A549 treated with dexamethasone at 1 μM for 4 hours (cell line): ENCODE measurements around the gene P2RY2. TPM values are rescaled to one million over a fixed set of nuclear protein-coding genes. Genes with fewer than 3 reads are reported as not detected.

Source experiments
- total RNA-seq: library from RNA; stranded (reverse); fragments of 200-300 nt; extraction: Qiagen RNA extraction; gene quantifications from 5 replicates; pipeline ENCODE4 v1.2.3, GENCODE V29; 2022

Gene P2RY2
- 7.7 to 14.2 TPM (median 11.5 TPM) in 5 replicates for total RNA-seq

DNA sequence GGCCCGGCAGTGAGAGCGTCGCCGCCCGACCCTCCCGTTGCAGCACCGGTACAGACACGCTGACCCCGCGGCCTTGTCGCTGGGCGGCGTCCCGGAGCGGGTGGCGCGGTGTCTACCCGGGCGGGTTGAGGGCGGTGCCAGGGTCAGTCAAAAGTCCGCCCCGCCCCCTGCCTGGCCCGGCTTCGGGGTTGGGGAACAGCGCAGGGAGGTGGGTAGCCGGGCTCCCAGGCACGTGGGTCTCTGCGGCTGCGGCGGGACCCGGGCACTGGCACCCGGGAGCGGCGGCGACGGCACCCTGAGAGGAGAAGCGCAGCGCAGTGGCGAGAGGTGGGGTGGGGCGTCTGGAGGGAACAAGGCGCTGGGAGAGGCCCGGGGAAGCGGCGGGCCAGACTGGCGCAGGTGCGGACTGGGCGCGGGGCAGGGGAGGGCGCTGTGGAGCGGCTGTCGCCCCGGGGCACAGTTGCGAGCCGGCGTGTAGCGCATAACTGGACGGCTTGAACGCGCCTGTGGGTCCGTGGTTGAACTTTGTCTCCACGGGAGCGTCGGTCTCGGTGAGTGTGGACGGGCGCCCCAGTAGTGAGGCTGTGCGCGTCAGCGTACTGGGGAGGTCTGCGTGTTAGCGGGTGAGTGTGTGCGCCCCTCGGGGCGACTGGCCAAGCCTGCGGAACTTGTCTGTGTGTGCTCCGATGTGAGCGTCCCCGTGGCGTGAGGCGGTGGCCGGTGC is at the start of gene P2RY2:
TSS of gene P2RY2 (plus strand) at position 176 of the 724 bp plus-strand sequence. CDS start 15,879 bp downstream, outside the sequence.

DNA sequence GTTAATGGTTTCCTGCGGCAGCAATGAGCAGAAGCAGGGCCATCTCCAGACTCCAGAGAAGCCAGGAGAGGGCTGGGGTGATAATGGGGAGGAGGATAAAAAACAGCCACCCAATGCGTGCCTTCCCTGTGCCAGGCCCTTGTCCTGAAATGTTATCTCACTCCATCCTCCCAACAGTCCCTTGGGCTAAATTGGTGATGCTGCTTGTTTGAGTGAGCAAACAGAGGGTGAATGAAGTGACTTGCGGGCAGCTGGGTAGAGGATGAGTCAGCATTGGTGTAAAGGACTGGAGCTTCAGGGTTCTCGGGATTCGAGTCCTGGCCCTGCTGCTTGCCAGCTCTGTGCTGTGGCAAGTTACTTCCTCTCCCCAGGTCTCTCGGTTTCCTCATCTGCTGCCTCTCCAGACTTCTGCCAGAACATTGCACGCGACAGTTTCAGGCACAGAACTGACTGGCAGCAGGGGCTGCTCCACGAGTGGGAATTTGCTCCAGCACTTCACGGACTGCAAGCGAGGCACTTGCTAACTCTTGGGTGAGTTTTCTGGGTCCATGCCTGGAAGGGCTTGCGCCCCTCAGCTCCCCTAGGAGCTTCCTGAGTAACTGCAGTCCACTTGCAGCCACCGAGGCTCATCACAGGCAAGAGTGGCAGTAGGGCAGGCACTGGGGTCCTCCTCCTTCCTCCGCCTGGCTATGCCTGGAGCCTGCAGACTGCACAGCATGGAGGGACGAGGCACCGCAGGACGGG is 54.0 kb downstream of the P2RY2 start, which contains the start of gene P2RY6:
TSS of gene P2RY6 (plus strand) at position 403 of the 744 bp plus-strand sequence. CDS start 24,181 bp downstream, outside the sequence.

Other genes with a start within 250 kb of the P2RY2 start
- 8.6 to 11.2 TPM (median 10.5 TPM) in 5 replicates for gene FCHSD2, start 76.0 kb upstream of the P2RY2 start, total RNA-seq
- gene P2RY6, start 54.1 kb downstream of the P2RY2 start, total RNA-seq: 2.8 to 6.6 TPM (median 5.5 TPM) in 5 replicates
- gene ARHGEF17, start 90.0 kb downstream of the P2RY2 start, total RNA-seq: 7.8 to 14.7 TPM (median 12.1 TPM) in 5 replicates
- 5.3 to 6.7 TPM (median 6.1 TPM) in 5 replicates for gene RELT, start 158.1 kb downstream of the P2RY2 start, total RNA-seq